ENCODE measurements around the gene MPPE1.
"Not testable (repeated sequence)": the region's sequence is repeated elsewhere in the genome, so short reads cannot be mapped to it uniquely, and the experiment has no call there.

MPPE1 gene

DNA sequence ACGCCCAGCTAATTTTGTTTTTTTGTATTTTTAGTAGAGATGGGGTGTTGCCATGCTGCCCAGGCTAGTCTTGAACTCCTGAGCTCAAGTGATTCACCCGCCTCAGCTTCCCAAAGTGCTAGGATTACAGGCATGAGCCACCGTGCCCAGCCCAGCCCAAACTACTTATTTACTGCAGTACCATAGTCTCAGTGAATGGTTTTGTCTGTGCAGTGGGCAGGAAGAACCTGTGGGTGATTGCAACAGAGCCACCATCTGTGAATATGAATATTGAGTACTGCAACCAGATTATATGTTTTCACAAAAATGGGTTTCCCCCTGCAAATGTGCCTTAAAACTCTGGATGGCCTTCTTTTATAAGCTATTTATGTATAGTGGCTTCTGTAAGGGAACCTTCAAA lies 9.1 kb downstream of the MPPE1 start:
- H3K36me3 ChIP-seq (ENCODE audit: control insufficient read depth, insufficient read depth, low read length) = peaks cover 13% of the 10 kb centered on the region
- TF ChIP-seq, protein P1, sequence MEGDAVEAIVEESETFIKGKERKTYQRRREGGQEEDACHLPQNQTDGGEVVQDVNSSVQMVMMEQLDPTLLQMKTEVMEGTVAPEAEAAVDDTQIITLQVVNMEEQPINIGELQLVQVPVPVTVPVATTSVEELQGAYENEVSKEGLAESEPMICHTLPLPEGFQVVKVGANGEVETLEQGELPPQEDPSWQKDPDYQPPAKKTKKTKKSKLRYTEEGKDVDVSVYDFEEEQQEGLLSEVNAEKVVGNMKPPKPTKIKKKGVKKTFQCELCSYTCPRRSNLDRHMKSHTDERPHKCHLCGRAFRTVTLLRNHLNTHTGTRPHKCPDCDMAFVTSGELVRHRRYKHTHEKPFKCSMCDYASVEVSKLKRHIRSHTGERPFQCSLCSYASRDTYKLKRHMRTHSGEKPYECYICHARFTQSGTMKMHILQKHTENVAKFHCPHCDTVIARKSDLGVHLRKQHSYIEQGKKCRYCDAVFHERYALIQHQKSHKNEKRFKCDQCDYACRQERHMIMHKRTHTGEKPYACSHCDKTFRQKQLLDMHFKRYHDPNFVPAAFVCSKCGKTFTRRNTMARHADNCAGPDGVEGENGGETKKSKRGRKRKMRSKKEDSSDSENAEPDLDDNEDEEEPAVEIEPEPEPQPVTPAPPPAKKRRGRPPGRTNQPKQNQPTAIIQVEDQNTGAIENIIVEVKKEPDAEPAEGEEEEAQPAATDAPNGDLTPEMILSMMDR (IDR thresholded peaks at IDR 0.05; ENCODE audit: insufficient read depth, low read length, poor library complexity, severe bottlenecking) = no peak
- H3K27me3 ChIP-seq (replicated peaks; ENCODE audit: control insufficient read depth, insufficient read depth, low read length) = no peaks in the 10 kb centered on the region
- DNase-seq (ENCODE audit: extremely low read depth, insufficient read length) = no peak
- H3K4me3 ChIP-seq (replicated peaks; ENCODE audit: low read depth, low read length) = no peak overlapping the region

DNA sequence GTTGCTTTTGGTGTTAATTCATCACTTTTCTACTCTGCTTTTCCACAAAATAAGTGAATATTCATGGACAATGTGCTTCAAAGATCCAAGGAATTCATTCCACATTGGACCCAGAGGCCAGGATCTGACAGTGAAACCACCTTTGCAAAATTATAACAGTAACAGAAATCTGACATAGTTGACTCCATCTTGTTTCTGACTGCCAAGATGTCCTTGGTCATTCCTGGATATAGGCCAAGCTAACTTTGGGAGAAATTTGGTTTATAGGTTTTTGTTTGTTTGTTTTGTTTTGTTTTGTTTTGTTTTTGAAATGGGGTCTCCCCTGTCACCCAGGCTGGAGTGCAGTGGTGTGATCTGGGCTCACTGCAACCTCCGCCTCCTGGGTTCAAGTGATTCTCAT lies 10.3 kb downstream of the MPPE1 start:
- Histone ChIP-seq H3K27me3 (replicated peaks; ENCODE audit: control insufficient read depth, insufficient read depth, low read length) (no peaks in the 10 kb centered on the region), H3K4me3 (replicated peaks; ENCODE audit: low read depth, low read length) (no peak overlapping the region), H3K36me3 (ENCODE audit: control insufficient read depth, insufficient read depth, low read length) (peaks cover 8% of the 10 kb centered on the region)
- TF ChIP-seq, protein P1 (IDR thresholded peaks at IDR 0.05; ENCODE audit: insufficient read depth, low read length, poor library complexity, severe bottlenecking) = no peak
- DNase-seq (ENCODE audit: extremely low read depth, insufficient read length) = no peak

DNA sequence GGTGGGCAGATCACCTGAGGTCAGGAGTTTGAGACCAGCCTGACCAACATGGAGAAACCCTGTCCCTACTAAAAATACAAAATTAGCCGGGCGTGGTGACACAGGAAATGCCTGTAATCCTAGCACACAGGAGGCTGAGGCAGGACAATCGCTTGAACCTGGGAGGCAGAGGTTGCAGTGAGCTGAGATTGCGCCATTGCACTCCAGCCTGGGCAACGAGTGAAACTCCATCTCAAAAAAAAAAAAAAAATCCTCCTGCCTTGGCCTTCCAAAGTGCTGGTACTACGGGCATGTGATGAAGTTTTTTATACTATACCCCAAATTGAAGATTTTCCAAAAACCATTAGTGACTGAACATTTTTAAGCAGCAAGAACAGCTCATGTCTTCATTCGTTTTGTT lies 15.7 kb downstream of the MPPE1 start:
- DNase-seq (ENCODE audit: extremely low read depth, insufficient read length); H3K27me3 ChIP-seq (replicated peaks; ENCODE audit: control insufficient read depth, insufficient read depth, low read length); H3K36me3 ChIP-seq (ENCODE audit: control insufficient read depth, insufficient read depth, low read length); H3K4me3 ChIP-seq (replicated peaks; ENCODE audit: low read depth, low read length): not testable (repeated sequence)

DNA sequence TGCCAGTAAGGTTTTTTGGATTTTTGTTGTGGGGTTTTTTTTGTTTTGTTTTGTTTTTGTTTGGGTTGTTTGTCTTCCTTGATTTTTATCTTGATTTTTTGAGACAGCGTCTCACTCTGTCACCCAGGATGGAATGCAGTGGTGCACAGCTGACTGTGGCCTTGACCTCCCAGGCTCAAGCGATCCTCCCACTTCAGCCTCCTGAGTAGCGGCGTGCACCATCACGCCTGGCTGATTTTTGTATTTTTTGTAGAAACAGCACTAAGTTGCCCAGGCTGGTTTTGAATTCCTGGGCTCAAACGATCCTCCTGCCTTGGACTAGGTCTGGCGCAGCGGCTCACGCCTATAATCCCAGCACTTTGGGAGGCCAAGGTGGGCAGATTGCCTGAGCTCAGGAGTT lies 16.4 kb downstream of the MPPE1 start:
- no peak for DNase-seq (ENCODE audit: extremely low read depth, insufficient read length)
- TF ChIP-seq, protein P1 (IDR thresholded peaks at IDR 0.05; ENCODE audit: insufficient read depth, low read length, poor library complexity, severe bottlenecking) = no peak
- Histone ChIP-seq H3K36me3 (ENCODE audit: control insufficient read depth, insufficient read depth, low read length) (peaks cover 8% of the 10 kb centered on the region), H3K27me3 (replicated peaks; ENCODE audit: control insufficient read depth, insufficient read depth, low read length) (no peaks in the 10 kb centered on the region), H3K4me3 (replicated peaks; ENCODE audit: low read depth, low read length) (no peak overlapping the region)

DNA sequence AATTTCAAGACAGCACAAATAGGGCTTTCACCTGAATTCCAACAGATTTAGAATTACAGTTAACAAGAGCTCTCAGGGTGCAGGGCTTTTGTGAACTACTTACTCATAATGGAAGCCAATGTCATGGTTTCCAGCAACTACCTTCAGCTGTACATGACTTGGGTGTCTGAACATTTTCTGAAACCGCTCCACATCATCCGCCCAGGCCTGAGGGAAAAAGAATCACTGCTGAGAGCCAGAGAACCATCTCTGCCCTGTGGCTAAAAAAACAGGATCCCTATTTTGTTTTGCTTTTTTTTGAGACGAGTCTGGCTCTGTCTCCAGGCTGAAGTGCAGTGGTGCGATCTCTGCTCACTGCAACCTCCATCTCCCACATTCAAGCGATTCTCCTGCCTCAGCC lies 18.8 kb downstream of the MPPE1 start:
- TF ChIP-seq, protein P1 (IDR thresholded peaks at IDR 0.05; ENCODE audit: insufficient read depth, low read length, poor library complexity, severe bottlenecking) = no peak
- Histone ChIP-seq H3K36me3 (ENCODE audit: control insufficient read depth, insufficient read depth, low read length) (peaks cover 13% of the 10 kb centered on the region), H3K4me3 (replicated peaks; ENCODE audit: low read depth, low read length) (no peak overlapping the region), H3K27me3 (replicated peaks; ENCODE audit: control insufficient read depth, insufficient read depth, low read length) (no peaks in the 10 kb centered on the region)
- DNase-seq (ENCODE audit: extremely low read depth, insufficient read length) = no peak

DNA sequence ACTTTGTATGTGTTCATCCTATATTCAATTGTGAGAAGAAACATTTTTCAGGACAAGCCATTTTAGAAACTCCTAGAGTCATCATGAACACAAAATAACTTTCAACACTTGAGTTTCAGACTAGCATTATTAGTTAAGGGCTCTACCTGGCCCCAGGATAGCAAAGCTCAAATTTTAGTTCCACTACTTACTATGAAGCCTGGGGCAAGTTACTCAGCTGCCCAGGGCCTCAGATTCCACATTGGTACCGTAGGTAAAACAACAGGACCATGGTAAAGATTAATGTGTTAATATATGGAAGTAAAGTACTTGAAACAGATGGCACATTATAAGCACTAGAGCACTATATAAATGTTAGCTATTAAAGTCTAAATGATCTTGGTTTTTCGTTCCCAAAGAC lies 19.4 kb downstream of the MPPE1 start:
- H3K27me3 ChIP-seq (replicated peaks; ENCODE audit: control insufficient read depth, insufficient read depth, low read length) = no peaks in the 10 kb centered on the region
- H3K4me3 ChIP-seq (replicated peaks; ENCODE audit: low read depth, low read length) = no peak overlapping the region
- TF ChIP-seq, protein P1 (IDR thresholded peaks at IDR 0.05; ENCODE audit: insufficient read depth, low read length, poor library complexity, severe bottlenecking) = no peak
- H3K36me3 ChIP-seq (ENCODE audit: control insufficient read depth, insufficient read depth, low read length) = peaks cover 13% of the 10 kb centered on the region
- no peak for DNase-seq (ENCODE audit: extremely low read depth, insufficient read length)
